H1 (cell line): Measurements from ENCODE around the gene TGFB2.

Experiments
- CEBPB ChIP-seq: IDR thresholded peaks from 2 replicates; pipeline ENCODE4 v1.6.1; 2012; ENCODE audit warnings: low read depth, low read length
- CTCF ChIP-seq, 3 experiments: IDR thresholded peaks; 1 replicate in 2 of 3; 2 replicates in 1 of 3; pipeline versions ENCODE4 v1.5.1 to v1.6.1; 2011; ENCODE audit warnings: low read length in 3 of 3, mild to moderate bottlenecking in 3 of 3, inconsistent platforms in 2 of 3, low read depth in 1 of 3, moderate library complexity in 1 of 3; ENCODE audit not compliant: insufficient read depth in 1 of 3; ENCODE audit errors: control extremely low read depth in 1 of 3
- MAFK ChIP-seq: IDR thresholded peaks from 2 replicates; pipeline ENCODE4 v1.6.1; 2012; ENCODE audit warnings: low read depth, mild to moderate bottlenecking, improper control_type of control experiment, low read length
- POLR2AphosphoS5 ChIP-seq: IDR thresholded peaks from 2 replicates; pipeline ENCODE4 v1.6.1; 2011; ENCODE audit warnings: low read depth, low read length
- SAP30 ChIP-seq: fragments of 300-600 bp; sonication (generic); IDR thresholded peaks from 2 replicates; pipeline ENCODE4 v1.7.1; 2012; ENCODE audit warnings: low read length, moderate library complexity, mild to moderate bottlenecking, inconsistent platforms; ENCODE audit not compliant: insufficient read depth, insufficient replicate concordance
- SP2 ChIP-seq: IDR thresholded peaks from 2 replicates; pipeline ENCODE4 v1.6.1; 2012; ENCODE audit warnings: mild to moderate bottlenecking, low read length, inconsistent platforms
- ZNF274 ChIP-seq: IDR thresholded peaks from 2 replicates; pipeline ENCODE4 v1.7.0; 2012; ENCODE audit warnings: low read length, borderline replicate concordance; ENCODE audit errors: extremely low read depth

DNA sequence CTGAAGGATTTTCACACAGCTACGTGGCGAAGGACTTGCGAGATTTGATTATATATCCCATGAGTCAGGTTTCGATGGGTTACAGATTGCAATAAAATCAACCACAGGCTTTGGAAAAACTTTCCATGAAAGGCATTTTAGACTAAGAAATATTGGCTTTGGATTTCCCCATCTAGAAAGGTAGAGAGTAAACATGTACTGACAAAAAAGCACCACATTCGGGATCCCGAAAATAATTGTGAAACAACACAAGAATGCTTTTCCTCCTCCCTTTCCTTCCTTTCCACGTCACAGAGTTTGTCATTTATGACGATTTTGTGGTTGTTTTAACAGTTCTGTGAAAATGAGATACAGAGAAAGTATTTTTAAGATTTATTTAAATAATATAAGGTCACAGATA is 38.5 kb downstream of the TGFB2 start:
- TF ChIP-seq CTCF (IDR thresholded peaks at IDR 0.05; ENCODE audit: control extremely low read depth in 1 of 3, insufficient read depth in 1 of 3, low read depth in 1 of 3, low read length in 3 of 3), result no peak
- no peak for TF ChIP-seq CEBPB
- TF ChIP-seq ZNF274, result no peak
- no peak for TF ChIP-seq POLR2AphosphoS5
- TF ChIP-seq SAP30, result no peak
- TF ChIP-seq MAFK, result no peak
- TF ChIP-seq SP2, result no peak
